Measurements from ENCODE around the gene CAV1. TPM values are rescaled to one million over a fixed set of nuclear protein-coding genes. Genes with fewer than 3 reads are reported as not detected.

Gene CAV1
- total RNA-seq, 1 donor from 2014 or later: 6.1 TPM

DNA sequence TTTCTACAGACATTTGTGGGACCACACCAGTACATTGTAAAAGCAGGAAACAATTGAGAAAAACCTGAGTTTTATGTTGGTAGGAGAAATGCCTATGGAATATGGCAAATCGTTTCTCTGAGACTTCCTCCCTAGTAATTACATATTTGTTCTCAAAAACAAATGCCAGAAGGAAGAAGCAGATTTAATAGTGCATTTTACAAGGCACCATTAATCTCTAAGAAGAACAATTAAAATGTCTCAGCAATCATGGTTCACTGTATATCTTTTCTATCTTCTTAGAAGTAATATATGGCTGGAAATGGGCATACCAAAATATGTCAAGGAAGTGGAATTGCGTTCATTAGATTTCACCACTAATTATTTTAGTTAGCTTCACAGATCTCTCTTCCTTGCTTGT lies 13.3 kb downstream of the CAV1 start:
- H3K36me3 Mint-ChIP-seq (ENCODE audit: low read depth): no peaks in the 10 kb centered on the region
- H3K27ac Mint-ChIP-seq: no peak overlapping the region
- POLR2A ChIA-PET: no interaction called here

DNA sequence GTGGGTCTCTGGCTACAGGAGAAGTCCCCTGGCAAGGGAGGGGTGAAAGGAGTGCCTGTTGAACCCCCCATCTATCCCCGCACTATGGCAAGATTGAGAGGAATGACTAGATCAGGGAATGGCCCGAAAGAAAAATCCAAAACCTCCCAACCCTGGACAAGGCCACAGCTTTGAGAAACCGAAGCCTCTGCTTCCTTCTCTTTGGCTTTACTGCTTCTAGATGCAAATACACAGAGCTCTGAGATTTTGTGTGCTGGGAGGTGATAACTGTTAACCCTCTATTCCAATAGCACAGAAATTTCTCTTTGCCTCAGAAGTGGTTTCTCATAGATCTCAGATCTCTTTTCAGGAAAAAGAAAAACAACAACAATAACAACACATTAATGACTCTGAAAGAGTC lies 15.0 kb downstream of the CAV1 start:
- Mint-ChIP-seq H3K27me3 (peaks cover 17% of the 10 kb centered on the region), H3K4me3 (no peak overlapping the region), H3K4me1 (no peaks in the 10 kb centered on the region), H3K27ac (no peak overlapping the region), H3K9me3 (peaks cover 3% of the 10 kb centered on the region), H3K36me3 (ENCODE audit: low read depth) (no peaks in the 10 kb centered on the region)
- ChIA-PET POLR2A (no interaction called here), CTCF (interaction anchor here (1.3 kb wide), 1 partner anchor 14 kb away, joined by 5 read pairs; no protein-coding TSS in a partner anchor)
- TF ChIP-seq, protein P1, sequence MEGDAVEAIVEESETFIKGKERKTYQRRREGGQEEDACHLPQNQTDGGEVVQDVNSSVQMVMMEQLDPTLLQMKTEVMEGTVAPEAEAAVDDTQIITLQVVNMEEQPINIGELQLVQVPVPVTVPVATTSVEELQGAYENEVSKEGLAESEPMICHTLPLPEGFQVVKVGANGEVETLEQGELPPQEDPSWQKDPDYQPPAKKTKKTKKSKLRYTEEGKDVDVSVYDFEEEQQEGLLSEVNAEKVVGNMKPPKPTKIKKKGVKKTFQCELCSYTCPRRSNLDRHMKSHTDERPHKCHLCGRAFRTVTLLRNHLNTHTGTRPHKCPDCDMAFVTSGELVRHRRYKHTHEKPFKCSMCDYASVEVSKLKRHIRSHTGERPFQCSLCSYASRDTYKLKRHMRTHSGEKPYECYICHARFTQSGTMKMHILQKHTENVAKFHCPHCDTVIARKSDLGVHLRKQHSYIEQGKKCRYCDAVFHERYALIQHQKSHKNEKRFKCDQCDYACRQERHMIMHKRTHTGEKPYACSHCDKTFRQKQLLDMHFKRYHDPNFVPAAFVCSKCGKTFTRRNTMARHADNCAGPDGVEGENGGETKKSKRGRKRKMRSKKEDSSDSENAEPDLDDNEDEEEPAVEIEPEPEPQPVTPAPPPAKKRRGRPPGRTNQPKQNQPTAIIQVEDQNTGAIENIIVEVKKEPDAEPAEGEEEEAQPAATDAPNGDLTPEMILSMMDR (IDR thresholded peaks at IDR 0.05): no peak
- DNase-seq (no peak), ATAC-seq (ENCODE audit: low read depth) (no peak)
- intact Hi-C loops (cut with micrococcal nuclease): no loop called here

More for the DNA sequence above, 13.3 kb downstream of the CAV1 start:
- peaks cover 3% of the 10 kb centered on the region for H3K9me3 Mint-ChIP-seq
- no peak for DNase-seq
- TF ChIP-seq, protein P1 (IDR thresholded peaks at IDR 0.05): no peak
- no peak overlapping the region for H3K4me3 Mint-ChIP-seq
- CTCF ChIA-PET: no interaction called here
- ATAC-seq (ENCODE audit: low read depth): no peak
- H3K4me1 Mint-ChIP-seq: no peaks in the 10 kb centered on the region
- intact Hi-C loops (cut with micrococcal nuclease): no loop called here
- peaks cover 17% of the 10 kb centered on the region for H3K27me3 Mint-ChIP-seq

DNA sequence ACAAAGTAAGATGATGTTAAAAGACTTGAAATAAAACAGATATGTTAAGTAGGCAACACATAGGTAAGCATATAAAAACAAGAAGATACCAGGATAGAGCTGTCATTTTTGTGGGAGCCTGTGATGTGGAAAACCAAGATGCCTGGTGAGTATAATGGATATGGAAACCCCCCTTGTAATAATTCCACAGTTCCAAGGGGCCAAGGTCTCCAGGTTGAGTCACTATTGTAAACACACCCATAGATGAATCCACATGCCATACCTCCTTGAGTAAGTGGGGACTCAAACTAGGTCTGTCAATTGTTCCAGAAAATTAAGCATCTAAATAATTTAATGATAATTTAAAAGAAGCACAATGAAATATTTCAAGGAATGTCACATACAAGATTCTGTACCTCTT lies 15.9 kb downstream of the CAV1 start:
- Mint-ChIP-seq H3K4me3 (no peak overlapping the region), H3K27ac (no peak overlapping the region), H3K9me3 (peaks cover 3% of the 10 kb centered on the region), H3K36me3 (ENCODE audit: low read depth) (no peaks in the 10 kb centered on the region), H3K27me3 (peaks cover 17% of the 10 kb centered on the region), H3K4me1 (no peaks in the 10 kb centered on the region)
- TF ChIP-seq, protein P1 (IDR thresholded peaks at IDR 0.05): no peak
- intact Hi-C loops (cut with micrococcal nuclease): no loop called here
- ChIA-PET POLR2A (no interaction called here), CTCF (interaction anchor here (1.3 to 1.9 kb wide), 2 partner anchors 15 kb away, joined by 4 to 5 read pairs; no protein-coding TSS in a partner anchor)
- DNase-seq: no peak
- no peak for ATAC-seq (ENCODE audit: low read depth)

DNA sequence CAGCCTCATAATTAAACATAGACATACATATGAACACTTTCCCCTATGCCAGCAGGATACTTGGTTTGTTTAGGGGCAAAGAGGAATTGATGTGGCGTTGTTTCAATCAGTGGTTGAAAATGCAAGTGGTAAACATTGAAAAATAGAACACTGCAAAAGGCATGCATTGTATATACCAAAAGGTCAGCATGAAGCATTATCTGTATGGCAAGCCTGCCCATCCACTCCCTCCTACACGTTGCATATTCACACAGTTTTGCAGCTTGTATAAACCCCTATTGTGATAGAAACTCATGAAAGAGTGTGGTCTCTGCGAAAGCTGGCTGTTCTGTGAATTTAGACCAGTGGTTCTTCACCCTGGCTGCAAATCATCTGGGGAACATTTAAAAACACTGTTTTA lies 17.1 kb downstream of the CAV1 start:
- ATAC-seq (ENCODE audit: low read depth): no peak
- no peak for DNase-seq
- Mint-ChIP-seq H3K9me3 (peaks cover 3% of the 10 kb centered on the region), H3K4me3 (no peak overlapping the region), H3K27me3 (peaks cover 17% of the 10 kb centered on the region), H3K27ac (no peak overlapping the region), H3K4me1 (no peaks in the 10 kb centered on the region), H3K36me3 (ENCODE audit: low read depth) (no peaks in the 10 kb centered on the region)
- TF ChIP-seq, protein P1 (IDR thresholded peaks at IDR 0.05): no peak
- ChIA-PET CTCF (interaction anchor here (1.9 kb wide), 1 partner anchor 16 kb away, joined by 4 read pairs; no protein-coding TSS in a partner anchor), POLR2A (no interaction called here)
- intact Hi-C loops (cut with micrococcal nuclease): no loop called here

DNA sequence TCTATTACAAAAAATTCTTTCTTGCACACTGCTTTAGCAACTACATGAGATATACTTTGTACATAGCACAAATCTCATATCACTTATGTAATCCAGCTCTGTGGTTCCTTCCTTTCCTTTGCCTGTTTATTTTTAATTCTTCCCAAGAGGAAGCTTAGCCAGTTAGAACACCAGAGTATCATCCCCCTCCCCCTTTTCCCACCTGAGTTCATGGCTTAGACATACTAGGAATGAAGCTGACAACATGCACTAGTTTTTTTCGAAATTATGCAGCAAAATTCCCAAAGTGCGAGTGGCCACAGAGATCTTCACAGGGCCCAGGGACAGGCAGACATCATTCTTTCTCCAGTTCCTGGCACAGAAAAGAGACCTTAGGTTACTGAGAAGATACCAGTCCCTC lies 17.8 kb downstream of the CAV1 start:
- Mint-ChIP-seq H3K27me3 (peaks cover 17% of the 10 kb centered on the region), H3K4me1 (no peaks in the 10 kb centered on the region), H3K27ac (no peak overlapping the region), H3K36me3 (ENCODE audit: low read depth) (no peaks in the 10 kb centered on the region), H3K4me3 (no peak overlapping the region), H3K9me3 (peaks cover 3% of the 10 kb centered on the region)
- ChIA-PET POLR2A (no interaction called here), CTCF (interaction anchor here (0.6 to 1.9 kb wide), 2 partner anchors 17 to 1559 kb away, joined by 4 read pairs; no protein-coding TSS in a partner anchor)
- intact Hi-C loops (cut with micrococcal nuclease): no loop called here
- TF ChIP-seq, protein P1 (IDR thresholded peaks at IDR 0.05): no peak
- DNase-seq: no peak
- ATAC-seq (ENCODE audit: low read depth): no peak

Data from activated B cell treated with CpG ODN at 0.5 μM for 24 hours (primary cell).